HEK293 (cell line): ENCODE results near the gene PLAGL2.

Experiments used
- ZBTB48 ChIP-seq: fragments of 450-650 bp; formaldehyde crosslinking; IDR thresholded peaks from 2 replicates; pipeline ENCODE4 v1.5.1; 2016; ENCODE audit warnings: missing biosample characterization, missing genetic modification characterization
- ZNF184 ChIP-seq: fragments of 450-650 bp; IDR thresholded peaks from 2 replicates; pipeline ENCODE4 v1.5.1; 2018; ENCODE audit warnings: missing biosample characterization, mild to moderate bottlenecking, missing genetic modification characterization
- ZNF707 ChIP-seq: fragments of 450-650 bp; formaldehyde crosslinking; IDR thresholded peaks from 2 replicates; pipeline ENCODE4 v1.5.1; 2016; ENCODE audit warnings: missing biosample characterization, missing genetic modification characterization
- ZNF76 ChIP-seq: fragments of 450-650 bp; formaldehyde crosslinking; IDR thresholded peaks from 2 replicates; pipeline ENCODE4; 2016; ENCODE audit warnings: low read depth, missing biosample characterization, missing genetic modification characterization, borderline replicate concordance
- TF ChIP-seq, protein P1 (sequence below): sonication (generic); formaldehyde crosslinking; IDR thresholded peaks from 2 replicates; pipeline ENCODE4 v1.8.1; 2022; ENCODE audit warnings: mild to moderate bottlenecking, moderate library complexity, missing genetic modification reagents
- TF ChIP-seq, protein P2 (sequence below): fragments of 450-650 bp; formaldehyde crosslinking; IDR thresholded peaks from 2 replicates; pipeline ENCODE4 v1.5.1; 2016; ENCODE audit warnings: missing biosample characterization, missing genetic modification characterization
- TF ChIP-seq, protein P3 (sequence below): fragments of 450-650 bp; formaldehyde crosslinking; IDR thresholded peaks from 2 replicates; pipeline ENCODE4 v1.5.0; 2017; ENCODE audit warnings: missing biosample characterization, missing genetic modification characterization, borderline replicate concordance

DNA sequence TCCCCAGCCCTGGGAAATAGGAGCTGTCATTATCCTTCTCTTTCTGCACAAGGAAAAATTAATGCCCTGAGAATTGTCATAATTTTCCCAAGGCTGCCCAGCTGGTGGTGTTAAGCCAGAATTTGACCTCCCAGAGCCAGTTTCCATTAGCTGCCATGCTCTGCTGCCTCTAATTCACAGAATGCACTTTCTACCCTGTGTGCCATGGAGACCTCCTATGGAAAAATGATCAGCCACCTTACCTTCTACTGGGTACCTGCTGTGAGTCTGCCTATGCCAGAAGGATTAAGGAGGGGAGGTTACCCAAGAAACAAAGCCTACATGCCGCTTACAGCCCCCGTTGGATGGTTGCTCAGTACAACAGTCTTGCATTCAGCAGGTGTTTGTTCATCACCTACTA lies 29.3 kb upstream of the PLAGL2 start:
- TF ChIP-seq, protein P1, sequence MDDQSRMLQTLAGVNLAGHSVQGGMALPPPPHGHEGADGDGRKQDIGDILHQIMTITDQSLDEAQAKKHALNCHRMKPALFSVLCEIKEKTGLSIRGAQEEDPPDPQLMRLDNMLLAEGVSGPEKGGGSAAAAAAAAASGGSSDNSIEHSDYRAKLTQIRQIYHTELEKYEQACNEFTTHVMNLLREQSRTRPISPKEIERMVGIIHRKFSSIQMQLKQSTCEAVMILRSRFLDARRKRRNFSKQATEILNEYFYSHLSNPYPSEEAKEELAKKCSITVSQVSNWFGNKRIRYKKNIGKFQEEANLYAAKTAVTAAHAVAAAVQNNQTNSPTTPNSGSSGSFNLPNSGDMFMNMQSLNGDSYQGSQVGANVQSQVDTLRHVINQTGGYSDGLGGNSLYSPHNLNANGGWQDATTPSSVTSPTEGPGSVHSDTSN (CRISPR knock-in tag): no peak
- TF ChIP-seq, protein P2, sequence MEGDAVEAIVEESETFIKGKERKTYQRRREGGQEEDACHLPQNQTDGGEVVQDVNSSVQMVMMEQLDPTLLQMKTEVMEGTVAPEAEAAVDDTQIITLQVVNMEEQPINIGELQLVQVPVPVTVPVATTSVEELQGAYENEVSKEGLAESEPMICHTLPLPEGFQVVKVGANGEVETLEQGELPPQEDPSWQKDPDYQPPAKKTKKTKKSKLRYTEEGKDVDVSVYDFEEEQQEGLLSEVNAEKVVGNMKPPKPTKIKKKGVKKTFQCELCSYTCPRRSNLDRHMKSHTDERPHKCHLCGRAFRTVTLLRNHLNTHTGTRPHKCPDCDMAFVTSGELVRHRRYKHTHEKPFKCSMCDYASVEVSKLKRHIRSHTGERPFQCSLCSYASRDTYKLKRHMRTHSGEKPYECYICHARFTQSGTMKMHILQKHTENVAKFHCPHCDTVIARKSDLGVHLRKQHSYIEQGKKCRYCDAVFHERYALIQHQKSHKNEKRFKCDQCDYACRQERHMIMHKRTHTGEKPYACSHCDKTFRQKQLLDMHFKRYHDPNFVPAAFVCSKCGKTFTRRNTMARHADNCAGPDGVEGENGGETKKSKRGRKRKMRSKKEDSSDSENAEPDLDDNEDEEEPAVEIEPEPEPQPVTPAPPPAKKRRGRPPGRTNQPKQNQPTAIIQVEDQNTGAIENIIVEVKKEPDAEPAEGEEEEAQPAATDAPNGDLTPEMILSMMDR (tag by site-specific recombination): no peak
- TF ChIP-seq ZNF76 (tag by site-specific recombination) (no peak), ZNF184 (no peak), ZBTB48 (tag by site-specific recombination) (no peak), ZNF707 (tag by site-specific recombination) (no peak)
- TF ChIP-seq, protein P3, sequence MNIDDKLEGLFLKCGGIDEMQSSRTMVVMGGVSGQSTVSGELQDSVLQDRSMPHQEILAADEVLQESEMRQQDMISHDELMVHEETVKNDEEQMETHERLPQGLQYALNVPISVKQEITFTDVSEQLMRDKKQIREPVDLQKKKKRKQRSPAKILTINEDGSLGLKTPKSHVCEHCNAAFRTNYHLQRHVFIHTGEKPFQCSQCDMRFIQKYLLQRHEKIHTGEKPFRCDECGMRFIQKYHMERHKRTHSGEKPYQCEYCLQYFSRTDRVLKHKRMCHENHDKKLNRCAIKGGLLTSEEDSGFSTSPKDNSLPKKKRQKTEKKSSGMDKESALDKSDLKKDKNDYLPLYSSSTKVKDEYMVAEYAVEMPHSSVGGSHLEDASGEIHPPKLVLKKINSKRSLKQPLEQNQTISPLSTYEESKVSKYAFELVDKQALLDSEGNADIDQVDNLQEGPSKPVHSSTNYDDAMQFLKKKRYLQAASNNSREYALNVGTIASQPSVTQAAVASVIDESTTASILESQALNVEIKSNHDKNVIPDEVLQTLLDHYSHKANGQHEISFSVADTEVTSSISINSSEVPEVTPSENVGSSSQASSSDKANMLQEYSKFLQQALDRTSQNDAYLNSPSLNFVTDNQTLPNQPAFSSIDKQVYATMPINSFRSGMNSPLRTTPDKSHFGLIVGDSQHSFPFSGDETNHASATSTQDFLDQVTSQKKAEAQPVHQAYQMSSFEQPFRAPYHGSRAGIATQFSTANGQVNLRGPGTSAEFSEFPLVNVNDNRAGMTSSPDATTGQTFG (tag by site-specific recombination): no peak
